ENCODE results near the gene MCTP2.

MCTP2 gene

DNA sequence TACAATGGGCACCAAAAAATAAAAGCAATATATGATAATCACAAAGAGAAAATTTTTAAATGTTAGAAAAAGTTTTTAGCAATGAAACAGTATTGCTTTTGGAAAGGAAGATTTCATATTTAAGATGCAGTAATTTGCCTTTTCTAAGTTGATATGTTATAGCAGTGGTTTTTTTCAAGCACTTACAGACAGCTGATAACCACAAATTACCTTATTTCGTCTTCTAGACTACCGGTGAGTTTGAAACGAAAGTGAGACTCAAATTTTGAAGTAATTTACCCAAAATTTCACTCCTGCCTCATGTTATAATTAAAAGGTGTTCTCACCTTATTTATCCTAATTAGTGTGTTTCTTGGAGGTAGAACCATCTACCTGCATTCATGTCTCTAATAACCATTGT lies 207.8 kb downstream of the MCTP2 start (continued):
- TF ChIP-seq, protein P1, sequence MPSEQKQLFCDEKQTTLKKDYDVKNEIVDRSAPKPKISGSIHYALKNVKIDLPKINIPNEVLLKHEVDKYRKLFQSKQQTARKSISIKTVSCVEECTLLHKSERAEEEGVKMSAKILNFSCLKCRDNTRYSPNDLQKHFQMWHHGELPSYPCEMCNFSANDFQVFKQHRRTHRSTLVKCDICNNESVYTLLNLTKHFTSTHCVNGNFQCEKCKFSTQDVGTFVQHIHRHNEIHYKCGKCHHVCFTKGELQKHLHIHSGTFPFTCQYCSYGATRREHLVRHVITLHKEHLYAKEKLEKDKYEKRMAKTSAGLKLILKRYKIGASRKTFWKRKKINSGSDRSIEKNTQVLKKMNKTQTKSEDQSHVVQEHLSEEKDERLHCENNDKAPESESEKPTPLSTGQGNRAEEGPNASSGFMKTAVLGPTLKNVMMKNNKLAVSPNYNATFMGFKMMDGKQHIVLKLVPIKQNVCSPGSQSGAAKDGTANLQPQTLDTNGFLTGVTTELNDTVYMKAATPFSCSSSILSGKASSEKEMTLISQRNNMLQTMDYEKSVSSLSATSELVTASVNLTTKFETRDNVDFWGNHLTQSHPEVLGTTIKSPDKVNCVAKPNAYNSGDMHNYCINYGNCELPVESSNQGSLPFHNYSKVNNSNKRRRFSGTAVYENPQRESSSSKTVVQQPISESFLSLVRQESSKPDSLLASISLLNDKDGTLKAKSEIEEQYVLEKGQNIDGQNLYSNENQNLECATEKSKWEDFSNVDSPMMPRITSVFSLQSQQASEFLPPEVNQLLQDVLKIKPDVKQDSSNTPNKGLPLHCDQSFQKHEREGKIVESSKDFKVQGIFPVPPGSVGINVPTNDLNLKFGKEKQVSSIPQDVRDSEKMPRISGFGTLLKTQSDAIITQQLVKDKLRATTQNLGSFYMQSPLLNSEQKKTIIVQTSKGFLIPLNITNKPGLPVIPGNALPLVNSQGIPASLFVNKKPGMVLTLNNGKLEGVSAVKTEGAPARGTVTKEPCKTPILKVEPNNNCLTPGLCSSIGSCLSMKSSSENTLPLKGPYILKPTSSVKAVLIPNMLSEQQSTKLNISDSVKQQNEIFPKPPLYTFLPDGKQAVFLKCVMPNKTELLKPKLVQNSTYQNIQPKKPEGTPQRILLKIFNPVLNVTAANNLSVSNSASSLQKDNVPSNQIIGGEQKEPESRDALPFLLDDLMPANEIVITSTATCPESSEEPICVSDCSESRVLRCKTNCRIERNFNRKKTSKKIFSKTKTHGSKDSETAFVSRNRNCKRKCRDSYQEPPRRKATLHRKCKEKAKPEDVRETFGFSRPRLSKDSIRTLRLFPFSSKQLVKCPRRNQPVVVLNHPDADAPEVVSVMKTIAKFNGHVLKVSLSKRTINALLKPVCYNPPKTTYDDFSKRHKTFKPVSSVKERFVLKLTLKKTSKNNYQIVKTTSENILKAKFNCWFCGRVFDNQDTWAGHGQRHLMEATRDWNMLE (tag by site-specific recombination; conservative IDR thresholded peaks at IDR 0.05; ENCODE audit: low read depth): no peak
- TF ChIP-seq YY2 (tag by site-specific recombination; IDR thresholded peaks at IDR 0.05) (no peak), ZNF366 (tag by site-specific recombination; conservative IDR thresholded peaks at IDR 0.05) (no peak), ZNF311 (tag by site-specific recombination; IDR thresholded peaks at IDR 0.05; ENCODE audit: borderline replicate concordance) (no peak), ZBTB20 (tag by site-specific recombination; IDR thresholded peaks at IDR 0.05) (no peak), ZNF560 (tag by site-specific recombination; IDR thresholded peaks at IDR 0.05; ENCODE audit: borderline replicate concordance) (no peak)

DNA sequence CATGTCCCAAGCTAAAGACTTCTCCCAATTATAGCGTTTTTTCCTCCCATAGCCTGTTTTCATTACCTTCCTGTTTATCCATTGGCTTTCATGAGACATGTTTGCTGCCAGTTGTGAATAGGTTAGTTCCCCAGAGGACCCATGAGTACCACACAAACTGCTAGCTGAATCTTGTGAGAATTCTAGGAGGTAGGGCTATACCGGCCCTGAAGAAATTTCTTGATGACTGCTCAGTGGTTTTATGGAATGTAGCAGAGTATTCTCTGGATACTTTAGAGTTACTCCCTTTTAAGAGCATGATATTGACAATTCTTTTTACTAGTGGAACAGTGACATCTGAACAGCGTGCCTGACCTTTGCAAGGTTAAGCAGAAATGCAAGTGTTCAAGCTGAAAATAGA lies 210.4 kb downstream of the MCTP2 start:
- H3K4me1 ChIP-seq (ENCODE audit: control insufficient read depth, insufficient read depth, low read length): no peaks in the 10 kb centered on the region
- no peaks in the 10 kb centered on the region for H3K9me3 ChIP-seq (ENCODE audit: control insufficient read depth, insufficient read depth, low read depth, low read length)
- H3K36me3 ChIP-seq (ENCODE audit: control insufficient read depth in 2 of 2, insufficient read depth in 1 of 2, low read length in 2 of 2): no peaks in the 10 kb centered on the region
- CTCF ChIA-PET: no interaction called here
- TF ChIP-seq ZNF239 (tag by site-specific recombination; IDR thresholded peaks at IDR 0.05): no peak
- TF ChIP-seq ZBTB17 (tag by site-specific recombination; IDR thresholded peaks at IDR 0.05): no peak
- no peak overlapping the region for H3K4me3 ChIP-seq (ENCODE audit: low read depth, low read length)
- POLR2A ChIA-PET: no interaction called here
- H3K27ac ChIP-seq (ENCODE audit: extremely low read depth, low read depth, low read length): no peak overlapping the region

DNA sequence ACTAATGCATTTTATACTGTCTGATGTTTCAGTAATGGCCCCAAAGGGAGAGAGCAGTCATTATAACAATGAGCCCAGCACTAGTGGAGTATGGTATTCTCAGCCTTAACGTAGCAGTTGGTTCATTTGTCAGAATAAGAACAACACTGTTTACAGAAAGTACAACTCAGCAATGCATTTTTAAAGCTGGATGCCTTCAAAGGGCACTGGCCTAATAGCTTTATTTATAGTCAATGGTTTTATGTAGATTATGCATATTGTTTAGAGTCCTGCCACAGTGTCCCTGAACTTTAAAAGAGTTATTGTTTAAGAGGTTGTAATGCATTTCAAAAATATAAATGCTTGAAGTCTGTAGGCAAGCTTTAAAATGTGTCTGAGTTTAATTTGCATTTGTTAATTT lies 211.1 kb downstream of the MCTP2 start:
- ChIA-PET POLR2A (no interaction called here), CTCF (no interaction called here)
- H3K27ac ChIP-seq (ENCODE audit: extremely low read depth, low read depth, low read length): no peak overlapping the region
- H3K36me3 ChIP-seq (ENCODE audit: control insufficient read depth in 2 of 2, insufficient read depth in 1 of 2, low read length in 2 of 2): no peaks in the 10 kb centered on the region
- TF ChIP-seq ZNF433 (tag by site-specific recombination; IDR thresholded peaks at IDR 0.05; ENCODE audit: low read depth): no peak
- TF ChIP-seq, protein P2, sequence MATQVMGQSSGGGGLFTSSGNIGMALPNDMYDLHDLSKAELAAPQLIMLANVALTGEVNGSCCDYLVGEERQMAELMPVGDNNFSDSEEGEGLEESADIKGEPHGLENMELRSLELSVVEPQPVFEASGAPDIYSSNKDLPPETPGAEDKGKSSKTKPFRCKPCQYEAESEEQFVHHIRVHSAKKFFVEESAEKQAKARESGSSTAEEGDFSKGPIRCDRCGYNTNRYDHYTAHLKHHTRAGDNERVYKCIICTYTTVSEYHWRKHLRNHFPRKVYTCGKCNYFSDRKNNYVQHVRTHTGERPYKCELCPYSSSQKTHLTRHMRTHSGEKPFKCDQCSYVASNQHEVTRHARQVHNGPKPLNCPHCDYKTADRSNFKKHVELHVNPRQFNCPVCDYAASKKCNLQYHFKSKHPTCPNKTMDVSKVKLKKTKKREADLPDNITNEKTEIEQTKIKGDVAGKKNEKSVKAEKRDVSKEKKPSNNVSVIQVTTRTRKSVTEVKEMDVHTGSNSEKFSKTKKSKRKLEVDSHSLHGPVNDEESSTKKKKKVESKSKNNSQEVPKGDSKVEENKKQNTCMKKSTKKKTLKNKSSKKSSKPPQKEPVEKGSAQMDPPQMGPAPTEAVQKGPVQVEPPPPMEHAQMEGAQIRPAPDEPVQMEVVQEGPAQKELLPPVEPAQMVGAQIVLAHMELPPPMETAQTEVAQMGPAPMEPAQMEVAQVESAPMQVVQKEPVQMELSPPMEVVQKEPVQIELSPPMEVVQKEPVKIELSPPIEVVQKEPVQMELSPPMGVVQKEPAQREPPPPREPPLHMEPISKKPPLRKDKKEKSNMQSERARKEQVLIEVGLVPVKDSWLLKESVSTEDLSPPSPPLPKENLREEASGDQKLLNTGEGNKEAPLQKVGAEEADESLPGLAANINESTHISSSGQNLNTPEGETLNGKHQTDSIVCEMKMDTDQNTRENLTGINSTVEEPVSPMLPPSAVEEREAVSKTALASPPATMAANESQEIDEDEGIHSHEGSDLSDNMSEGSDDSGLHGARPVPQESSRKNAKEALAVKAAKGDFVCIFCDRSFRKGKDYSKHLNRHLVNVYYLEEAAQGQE (tag by site-specific recombination; IDR thresholded peaks at IDR 0.05): no peak
- no peak for TF ChIP-seq ZXDB (tag by site-specific recombination; IDR thresholded peaks at IDR 0.05)
- TF ChIP-seq, protein P3, sequence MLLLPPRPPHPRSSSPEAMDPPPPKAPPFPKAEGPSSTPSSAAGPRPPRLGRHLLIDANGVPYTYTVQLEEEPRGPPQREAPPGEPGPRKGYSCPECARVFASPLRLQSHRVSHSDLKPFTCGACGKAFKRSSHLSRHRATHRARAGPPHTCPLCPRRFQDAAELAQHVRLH (tag by site-specific recombination; IDR thresholded peaks at IDR 0.05): no peak
- TF ChIP-seq, protein P4, sequence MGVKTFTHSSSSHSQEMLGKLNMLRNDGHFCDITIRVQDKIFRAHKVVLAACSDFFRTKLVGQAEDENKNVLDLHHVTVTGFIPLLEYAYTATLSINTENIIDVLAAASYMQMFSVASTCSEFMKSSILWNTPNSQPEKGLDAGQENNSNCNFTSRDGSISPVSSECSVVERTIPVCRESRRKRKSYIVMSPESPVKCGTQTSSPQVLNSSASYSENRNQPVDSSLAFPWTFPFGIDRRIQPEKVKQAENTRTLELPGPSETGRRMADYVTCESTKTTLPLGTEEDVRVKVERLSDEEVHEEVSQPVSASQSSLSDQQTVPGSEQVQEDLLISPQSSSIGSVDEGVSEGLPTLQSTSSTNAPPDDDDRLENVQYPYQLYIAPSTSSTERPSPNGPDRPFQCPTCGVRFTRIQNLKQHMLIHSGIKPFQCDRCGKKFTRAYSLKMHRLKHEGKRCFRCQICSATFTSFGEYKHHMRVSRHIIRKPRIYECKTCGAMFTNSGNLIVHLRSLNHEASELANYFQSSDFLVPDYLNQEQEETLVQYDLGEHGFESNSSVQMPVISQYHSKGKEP (tag by site-specific recombination; IDR thresholded peaks at IDR 0.05): no peak
- no peak for TF ChIP-seq ZBTB48 (tag by site-specific recombination; IDR thresholded peaks at IDR 0.05)
- TF ChIP-seq MZF1 (tag by site-specific recombination; IDR thresholded peaks at IDR 0.05; ENCODE audit: borderline replicate concordance): no peak
- TF ChIP-seq ZFP37 (tag by site-specific recombination; IDR thresholded peaks at IDR 0.05): no peak
- TF ChIP-seq ZNF621 (tag by site-specific recombination; IDR thresholded peaks at IDR 0.05): no peak
- no peak for TF ChIP-seq ZNF221 (tag by site-specific recombination; IDR thresholded peaks at IDR 0.05; ENCODE audit: borderline replicate concordance)
- no peaks in the 10 kb centered on the region for H3K9me3 ChIP-seq (ENCODE audit: control insufficient read depth, insufficient read depth, low read depth, low read length)
- H3K4me1 ChIP-seq (ENCODE audit: control insufficient read depth, insufficient read depth, low read length): no peaks in the 10 kb centered on the region
- no peak overlapping the region for H3K4me3 ChIP-seq (ENCODE audit: low read depth, low read length)
